ENCODE data around the gene CYP27B1.

The CYP27B1 gene

GRCh38 chr12:57802607-57803006 is 35.7 kb upstream of the CYP27B1 start:
- TF ChIP-seq CTCF (conservative IDR thresholded peaks at IDR 0.05; ENCODE audit: low read length), result no peak
- DNase-seq (ENCODE audit: low read depth), result no peak
- no peak overlapping the region for H3K4me3 ChIP-seq (ENCODE audit: low read length)

- H3K4me3 ChIP-seq (ENCODE audit: low read length), result no peak overlapping the region
- TF ChIP-seq CTCF (conservative IDR thresholded peaks at IDR 0.05; ENCODE audit: low read length), result no peak
- no peak for DNase-seq (ENCODE audit: low read depth)
Measured at GRCh38 chr12:57800965-57801364, 34.1 kb upstream of the CYP27B1 start.

GRCh38 chr12:57797933-57798332 is 31.1 kb upstream of the CYP27B1 start:
- no peak for TF ChIP-seq CTCF (conservative IDR thresholded peaks at IDR 0.05; ENCODE audit: low read length)
- no peak for DNase-seq (ENCODE audit: low read depth)
- H3K4me3 ChIP-seq (ENCODE audit: low read length), result no peak overlapping the region

- peak; percentile 53 for DNase-seq (ENCODE audit: low read depth)
- TF ChIP-seq CTCF (conservative IDR thresholded peaks at IDR 0.05; ENCODE audit: low read length), result no peak
- H3K4me3 ChIP-seq (ENCODE audit: low read length), result no peak overlapping the region
Measured at GRCh38 chr12:57796996-57797395, 30.1 kb upstream of the CYP27B1 start.

- DNase-seq (ENCODE audit: low read depth), result no peak
Measured at GRCh38 chr12:57795354-57795753, 28.5 kb upstream of the CYP27B1 start.

GRCh38 chr12:57793920-57794319 is 27.0 kb upstream of the CYP27B1 start:
- no peak overlapping the region for H3K4me3 ChIP-seq (ENCODE audit: low read length)
- no peak for TF ChIP-seq CTCF (conservative IDR thresholded peaks at IDR 0.05; ENCODE audit: low read length)
- DNase-seq (ENCODE audit: low read depth), result peak; percentile 79

More at GRCh38 chr12:57795354-57795753, 28.5 kb upstream of the CYP27B1 start:
- H3K4me3 ChIP-seq (ENCODE audit: low read length), result no peak overlapping the region
- TF ChIP-seq CTCF (conservative IDR thresholded peaks at IDR 0.05; ENCODE audit: low read length), result no peak

GRCh38 chr12:57783861-57784260 is 17.0 kb upstream of the CYP27B1 start:
- no peak for TF ChIP-seq CTCF (conservative IDR thresholded peaks at IDR 0.05; ENCODE audit: low read length)
- no peak for DNase-seq (ENCODE audit: low read depth)
- H3K4me3 ChIP-seq (ENCODE audit: low read length), result no peak overlapping the region

All from AG10803 (cell line).